ENCODE measurements around the gene CASP8.
A peak's percentile ranks its signal among the peaks of the same experiment; 100 is the strongest.

Gene CASP8

DNA sequence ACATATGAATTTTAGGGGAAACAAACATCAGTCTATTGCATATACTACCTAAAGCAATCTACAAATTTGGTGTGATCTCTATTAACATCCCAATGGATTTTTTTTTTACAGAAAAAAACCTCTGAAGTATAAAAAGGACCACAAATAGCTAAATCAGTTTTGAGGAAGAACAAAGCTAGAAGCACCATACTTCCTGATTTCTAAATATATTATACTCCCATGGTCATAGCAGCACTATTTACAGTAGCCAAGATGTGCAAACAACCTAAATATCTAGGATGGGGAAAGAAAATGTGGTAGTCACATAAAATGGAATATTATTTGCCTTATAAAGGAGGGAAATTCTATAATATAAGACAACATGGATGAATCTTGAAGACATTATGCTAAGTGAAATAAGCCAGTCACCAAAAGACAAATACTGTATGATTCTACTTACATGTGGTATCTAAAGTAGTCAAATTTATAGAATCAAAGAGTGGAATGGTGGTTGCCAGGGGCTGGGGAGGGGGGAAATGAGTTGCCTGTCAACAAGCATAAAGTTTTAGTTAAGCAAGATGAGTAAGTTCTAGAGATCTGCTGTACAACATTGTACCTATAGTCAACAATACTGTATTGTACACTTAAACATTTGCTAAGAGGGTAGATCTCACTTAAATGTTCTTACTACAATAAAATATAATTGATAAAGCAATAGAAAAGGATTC lies 17.6 kb upstream of the CASP8 start:
- Histone ChIP-seq H4K20me1 (ENCODE audit: insufficient read depth) (no peaks in the 10 kb centered on the region), H3K4me1 (ENCODE audit: low read depth, poor library complexity, severe bottlenecking) (peaks cover 30% of the 10 kb centered on the region), H3K27me3 (ENCODE audit: insufficient read depth, low read depth) (no peaks in the 10 kb centered on the region), H3K36me3 (ENCODE audit: insufficient read depth) (no peaks in the 10 kb centered on the region; the same call in 1 of the 2 replicates), H3K9ac (no peak overlapping the region), H2AFZ (ENCODE audit: low read depth) (no peak overlapping the region), H3K79me2 (ENCODE audit: insufficient read depth, low read depth) (peaks cover 15% of the 10 kb centered on the region; the same call in 1 of the 2 replicates), H3K4me3 (IDR thresholded peaks at IDR 0.05; ENCODE audit: insufficient read depth, low read depth, low read length) (no peak overlapping the region), H3K27ac (no peak overlapping the region), H3K4me2 (no peak overlapping the region)
- TF ChIP-seq, protein P1, sequence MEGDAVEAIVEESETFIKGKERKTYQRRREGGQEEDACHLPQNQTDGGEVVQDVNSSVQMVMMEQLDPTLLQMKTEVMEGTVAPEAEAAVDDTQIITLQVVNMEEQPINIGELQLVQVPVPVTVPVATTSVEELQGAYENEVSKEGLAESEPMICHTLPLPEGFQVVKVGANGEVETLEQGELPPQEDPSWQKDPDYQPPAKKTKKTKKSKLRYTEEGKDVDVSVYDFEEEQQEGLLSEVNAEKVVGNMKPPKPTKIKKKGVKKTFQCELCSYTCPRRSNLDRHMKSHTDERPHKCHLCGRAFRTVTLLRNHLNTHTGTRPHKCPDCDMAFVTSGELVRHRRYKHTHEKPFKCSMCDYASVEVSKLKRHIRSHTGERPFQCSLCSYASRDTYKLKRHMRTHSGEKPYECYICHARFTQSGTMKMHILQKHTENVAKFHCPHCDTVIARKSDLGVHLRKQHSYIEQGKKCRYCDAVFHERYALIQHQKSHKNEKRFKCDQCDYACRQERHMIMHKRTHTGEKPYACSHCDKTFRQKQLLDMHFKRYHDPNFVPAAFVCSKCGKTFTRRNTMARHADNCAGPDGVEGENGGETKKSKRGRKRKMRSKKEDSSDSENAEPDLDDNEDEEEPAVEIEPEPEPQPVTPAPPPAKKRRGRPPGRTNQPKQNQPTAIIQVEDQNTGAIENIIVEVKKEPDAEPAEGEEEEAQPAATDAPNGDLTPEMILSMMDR (conservative IDR thresholded peaks at IDR 0.05; ENCODE audit: low read depth, low read length) = no peak

DNA sequence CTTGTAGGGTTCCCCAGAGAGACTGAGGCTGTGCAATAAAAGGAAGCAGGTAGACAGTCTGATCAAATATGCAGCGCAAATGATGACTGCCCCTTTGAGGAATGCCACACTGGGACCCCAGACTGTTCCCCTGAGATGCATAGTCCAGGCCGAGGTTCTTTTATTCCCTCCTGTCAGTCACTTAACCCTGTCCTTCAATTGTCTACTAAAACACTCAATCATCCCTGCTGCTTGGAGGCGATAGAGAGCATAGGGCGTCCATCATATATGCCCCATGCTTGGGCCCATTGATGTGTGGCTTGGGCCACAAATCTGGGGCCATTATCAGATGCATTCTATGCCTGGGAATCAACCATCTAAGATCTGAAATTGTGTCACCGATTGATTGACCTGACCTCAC lies 15.5 kb upstream of the CASP8 start:
- H3K4me2 ChIP-seq = no peak overlapping the region
- TF ChIP-seq, protein P1 (conservative IDR thresholded peaks at IDR 0.05; ENCODE audit: low read depth, low read length) = no peak
- H3K27me3 ChIP-seq (ENCODE audit: insufficient read depth, low read depth) = no peaks in the 10 kb centered on the region
- peaks cover 30% of the 10 kb centered on the region for H3K4me1 ChIP-seq (ENCODE audit: low read depth, poor library complexity, severe bottlenecking)
- H3K9ac ChIP-seq = no peak overlapping the region
- H3K36me3 ChIP-seq (ENCODE audit: insufficient read depth) = no peaks in the 10 kb centered on the region; the same call in 1 of the 2 replicates
- H3K79me2 ChIP-seq (ENCODE audit: insufficient read depth, low read depth) = peaks cover 8% of the 10 kb centered on the region
- H3K4me3 ChIP-seq (IDR thresholded peaks at IDR 0.05; ENCODE audit: insufficient read depth, low read depth, low read length) = no peak overlapping the region
- H2AFZ ChIP-seq (ENCODE audit: low read depth) = no peak overlapping the region
- H3K27ac ChIP-seq = no peak overlapping the region
- no peaks in the 10 kb centered on the region for H4K20me1 ChIP-seq (ENCODE audit: insufficient read depth)

DNA sequence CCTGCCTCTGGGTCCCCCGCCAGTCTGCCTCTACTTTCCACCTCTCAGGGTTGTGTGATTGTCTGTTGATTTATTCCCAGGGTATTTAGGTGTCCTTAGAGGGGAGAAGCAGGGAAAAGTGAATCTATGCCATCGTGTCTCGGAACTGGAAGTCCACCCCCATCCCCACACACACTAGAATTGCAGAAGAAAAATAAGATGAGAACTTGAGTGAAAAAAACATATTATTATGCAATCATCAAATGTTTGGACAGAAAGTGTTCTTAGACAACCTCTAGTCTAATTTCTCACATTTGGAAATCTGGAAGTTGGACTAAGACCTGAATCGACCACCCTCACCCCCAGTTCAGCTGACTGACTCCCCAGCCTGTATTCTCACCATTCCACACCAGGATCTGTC lies 14.1 kb upstream of the CASP8 start:
- no peak overlapping the region for H3K9ac ChIP-seq
- H3K27me3 ChIP-seq (ENCODE audit: insufficient read depth, low read depth) = no peaks in the 10 kb centered on the region
- H3K4me3 ChIP-seq (IDR thresholded peaks at IDR 0.05; ENCODE audit: insufficient read depth, low read depth, low read length) = no peak overlapping the region
- no peak overlapping the region for H3K27ac ChIP-seq
- TF ChIP-seq, protein P1 (conservative IDR thresholded peaks at IDR 0.05; ENCODE audit: low read depth, low read length) = no peak
- H2AFZ ChIP-seq (ENCODE audit: low read depth) = no peak overlapping the region
- H3K79me2 ChIP-seq (ENCODE audit: insufficient read depth, low read depth) = peaks cover 11% of the 10 kb centered on the region
- no peak overlapping the region for H3K4me2 ChIP-seq
- peaks cover 37% of the 10 kb centered on the region for H3K4me1 ChIP-seq (ENCODE audit: low read depth, poor library complexity, severe bottlenecking)
- H4K20me1 ChIP-seq (ENCODE audit: insufficient read depth) = no peaks in the 10 kb centered on the region
- H3K36me3 ChIP-seq (ENCODE audit: insufficient read depth) = no peaks in the 10 kb centered on the region

DNA sequence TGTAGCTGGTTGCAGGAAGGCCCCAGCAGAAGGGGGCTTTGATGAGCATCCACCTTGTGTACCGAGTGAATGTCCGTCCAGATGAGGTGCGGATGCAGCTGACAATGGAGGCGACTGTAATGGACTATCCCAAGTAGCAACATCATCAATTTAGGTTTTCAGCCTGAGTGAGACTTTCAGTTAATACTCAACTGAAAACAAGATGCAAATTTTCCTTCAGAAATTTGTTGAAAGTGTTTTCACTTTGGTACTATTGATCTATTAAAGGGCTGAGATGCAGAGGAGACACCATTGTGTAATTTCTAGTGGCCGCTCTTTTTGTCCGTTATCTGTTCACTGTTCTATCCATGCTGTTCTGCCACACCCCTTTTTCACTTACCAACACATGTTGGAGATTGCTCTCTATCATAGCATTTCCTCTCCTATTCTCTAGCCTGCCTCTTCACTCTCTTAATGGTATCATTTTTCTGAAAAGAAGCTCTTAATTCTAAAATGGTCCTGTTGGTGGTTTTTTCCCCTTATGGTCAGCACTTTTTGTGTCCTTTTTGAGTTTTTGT lies 12.0 kb upstream of the CASP8 start:
- no peaks in the 10 kb centered on the region for H4K20me1 ChIP-seq (ENCODE audit: insufficient read depth)
- H3K4me1 ChIP-seq (ENCODE audit: low read depth, poor library complexity, severe bottlenecking) = peaks cover 58% of the 10 kb centered on the region
- H2AFZ ChIP-seq (ENCODE audit: low read depth) = no peak overlapping the region
- 0 out of 2 replicates have a peak overlapping the region, but pooled peaks have one; percentile 3 for H3K27ac ChIP-seq
- H3K9ac ChIP-seq = no peak overlapping the region
- H3K79me2 ChIP-seq (ENCODE audit: insufficient read depth, low read depth) = peaks cover 11% of the 10 kb centered on the region
- TF ChIP-seq, protein P1 (conservative IDR thresholded peaks at IDR 0.05; ENCODE audit: low read depth, low read length) = no peak
- H3K4me3 ChIP-seq (IDR thresholded peaks at IDR 0.05; ENCODE audit: insufficient read depth, low read depth, low read length) = no peak overlapping the region
- no peaks in the 10 kb centered on the region for H3K27me3 ChIP-seq (ENCODE audit: insufficient read depth, low read depth)
- no peaks in the 10 kb centered on the region for H3K36me3 ChIP-seq (ENCODE audit: insufficient read depth)
- peak overlapping the region; percentile 19 for H3K4me2 ChIP-seq

Measured in KMS-11 (cell line).